HEK293 (cell line): ENCODE results near the gene MAP1A.

ENCODE experiments used
- MYNN ChIP-seq: fragments of 450-650 bp; formaldehyde crosslinking; IDR thresholded peaks from 2 replicates; pipeline ENCODE4 v1.5.1; 2016; ENCODE audit warnings: missing biosample characterization, missing genetic modification characterization, borderline replicate concordance
- OSR2 ChIP-seq: fragments of 450-650 bp; formaldehyde crosslinking; IDR thresholded peaks from 2 replicates; pipeline ENCODE4 v1.5.1; 2016; ENCODE audit warnings: missing biosample characterization, missing genetic modification characterization
- ZBTB1 ChIP-seq: fragments of 450-650 bp; formaldehyde crosslinking; IDR thresholded peaks from 2 replicates; pipeline ENCODE4 v1.5.1; 2016; ENCODE audit warnings: missing biosample characterization, missing genetic modification characterization
- ZNF24 ChIP-seq: fragments of 450-650 bp; formaldehyde crosslinking; IDR thresholded peaks from 2 replicates; pipeline ENCODE4 v1.5.1; 2016; ENCODE audit warnings: missing biosample characterization, missing genetic modification characterization
- ZNF571 ChIP-seq: fragments of 450-650 bp; formaldehyde crosslinking; IDR thresholded peaks from 2 replicates; pipeline ENCODE4 v1.5.0; 2017; ENCODE audit warnings: missing biosample characterization, missing genetic modification characterization
- TF ChIP-seq, protein P1 (sequence below): fragments of 450-650 bp; formaldehyde crosslinking; IDR thresholded peaks from 2 replicates; pipeline ENCODE4 v1.5.1; 2016; ENCODE audit warnings: missing biosample characterization, missing genetic modification characterization
- TF ChIP-seq, protein P2 (sequence below): fragments of 450-650 bp; formaldehyde crosslinking; IDR thresholded peaks from 2 replicates; pipeline ENCODE4 v1.5.1; 2017; ENCODE audit warnings: missing biosample characterization, mild to moderate bottlenecking, missing genetic modification characterization, moderate library complexity
- TF ChIP-seq, protein P3 (sequence below): fragments of 450-650 bp; formaldehyde crosslinking; IDR thresholded peaks from 2 replicates; pipeline ENCODE4 v1.5.1; 2017; ENCODE audit warnings: missing biosample characterization, missing genetic modification characterization
- TF ChIP-seq, protein P4 (sequence below): fragments of 450-650 bp; formaldehyde crosslinking; conservative IDR thresholded peaks from 2 replicates; pipeline ENCODE4 v1.5.1; 2016; ENCODE audit warnings: low read depth, missing biosample characterization, missing genetic modification characterization

DNA sequence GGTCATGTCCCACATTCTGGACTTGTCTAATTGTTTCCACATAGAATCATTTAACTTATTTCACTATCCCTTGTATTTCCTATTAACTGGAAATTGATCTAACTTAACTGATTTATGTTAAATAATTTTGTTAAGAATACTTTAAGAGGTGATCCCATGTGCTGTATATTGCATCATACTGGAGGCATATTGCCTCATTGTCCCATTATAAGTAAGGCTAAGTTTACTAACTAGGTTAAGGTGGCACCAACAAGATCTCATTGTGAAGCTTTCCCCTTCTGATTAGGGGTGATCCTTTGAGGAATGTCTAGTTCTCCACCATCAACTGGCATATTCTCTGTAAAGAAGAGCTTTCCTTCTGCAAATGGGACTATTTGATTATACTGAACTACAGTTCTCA is 24.4 kb downstream of the MAP1A start:
- TF ChIP-seq MYNN, result no peak
- TF ChIP-seq, protein P1, sequence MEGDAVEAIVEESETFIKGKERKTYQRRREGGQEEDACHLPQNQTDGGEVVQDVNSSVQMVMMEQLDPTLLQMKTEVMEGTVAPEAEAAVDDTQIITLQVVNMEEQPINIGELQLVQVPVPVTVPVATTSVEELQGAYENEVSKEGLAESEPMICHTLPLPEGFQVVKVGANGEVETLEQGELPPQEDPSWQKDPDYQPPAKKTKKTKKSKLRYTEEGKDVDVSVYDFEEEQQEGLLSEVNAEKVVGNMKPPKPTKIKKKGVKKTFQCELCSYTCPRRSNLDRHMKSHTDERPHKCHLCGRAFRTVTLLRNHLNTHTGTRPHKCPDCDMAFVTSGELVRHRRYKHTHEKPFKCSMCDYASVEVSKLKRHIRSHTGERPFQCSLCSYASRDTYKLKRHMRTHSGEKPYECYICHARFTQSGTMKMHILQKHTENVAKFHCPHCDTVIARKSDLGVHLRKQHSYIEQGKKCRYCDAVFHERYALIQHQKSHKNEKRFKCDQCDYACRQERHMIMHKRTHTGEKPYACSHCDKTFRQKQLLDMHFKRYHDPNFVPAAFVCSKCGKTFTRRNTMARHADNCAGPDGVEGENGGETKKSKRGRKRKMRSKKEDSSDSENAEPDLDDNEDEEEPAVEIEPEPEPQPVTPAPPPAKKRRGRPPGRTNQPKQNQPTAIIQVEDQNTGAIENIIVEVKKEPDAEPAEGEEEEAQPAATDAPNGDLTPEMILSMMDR (tag by site-specific recombination), result no peak
- TF ChIP-seq ZNF24, result no peak
- no peak for TF ChIP-seq ZBTB1 (tag by site-specific recombination)
- TF ChIP-seq, protein P2, sequence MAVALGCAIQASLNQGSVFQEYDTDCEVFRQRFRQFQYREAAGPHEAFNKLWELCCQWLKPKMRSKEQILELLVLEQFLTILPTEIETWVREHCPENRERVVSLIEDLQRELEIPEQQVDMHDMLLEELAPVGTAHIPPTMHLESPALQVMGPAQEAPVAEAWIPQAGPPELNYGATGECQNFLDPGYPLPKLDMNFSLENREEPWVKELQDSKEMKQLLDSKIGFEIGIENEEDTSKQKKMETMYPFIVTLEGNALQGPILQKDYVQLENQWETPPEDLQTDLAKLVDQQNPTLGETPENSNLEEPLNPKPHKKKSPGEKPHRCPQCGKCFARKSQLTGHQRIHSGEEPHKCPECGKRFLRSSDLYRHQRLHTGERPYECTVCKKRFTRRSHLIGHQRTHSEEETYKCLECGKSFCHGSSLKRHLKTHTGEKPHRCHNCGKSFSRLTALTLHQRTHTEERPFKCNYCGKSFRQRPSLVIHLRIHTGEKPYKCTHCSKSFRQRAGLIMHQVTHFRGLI (tag by site-specific recombination), result no peak
- TF ChIP-seq OSR2 (tag by site-specific recombination), result no peak
- no peak for TF ChIP-seq ZNF571 (tag by site-specific recombination)
- TF ChIP-seq, protein P3, sequence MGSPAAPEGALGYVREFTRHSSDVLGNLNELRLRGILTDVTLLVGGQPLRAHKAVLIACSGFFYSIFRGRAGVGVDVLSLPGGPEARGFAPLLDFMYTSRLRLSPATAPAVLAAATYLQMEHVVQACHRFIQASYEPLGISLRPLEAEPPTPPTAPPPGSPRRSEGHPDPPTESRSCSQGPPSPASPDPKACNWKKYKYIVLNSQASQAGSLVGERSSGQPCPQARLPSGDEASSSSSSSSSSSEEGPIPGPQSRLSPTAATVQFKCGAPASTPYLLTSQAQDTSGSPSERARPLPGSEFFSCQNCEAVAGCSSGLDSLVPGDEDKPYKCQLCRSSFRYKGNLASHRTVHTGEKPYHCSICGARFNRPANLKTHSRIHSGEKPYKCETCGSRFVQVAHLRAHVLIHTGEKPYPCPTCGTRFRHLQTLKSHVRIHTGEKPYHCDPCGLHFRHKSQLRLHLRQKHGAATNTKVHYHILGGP, result no peak
- TF ChIP-seq, protein P4, sequence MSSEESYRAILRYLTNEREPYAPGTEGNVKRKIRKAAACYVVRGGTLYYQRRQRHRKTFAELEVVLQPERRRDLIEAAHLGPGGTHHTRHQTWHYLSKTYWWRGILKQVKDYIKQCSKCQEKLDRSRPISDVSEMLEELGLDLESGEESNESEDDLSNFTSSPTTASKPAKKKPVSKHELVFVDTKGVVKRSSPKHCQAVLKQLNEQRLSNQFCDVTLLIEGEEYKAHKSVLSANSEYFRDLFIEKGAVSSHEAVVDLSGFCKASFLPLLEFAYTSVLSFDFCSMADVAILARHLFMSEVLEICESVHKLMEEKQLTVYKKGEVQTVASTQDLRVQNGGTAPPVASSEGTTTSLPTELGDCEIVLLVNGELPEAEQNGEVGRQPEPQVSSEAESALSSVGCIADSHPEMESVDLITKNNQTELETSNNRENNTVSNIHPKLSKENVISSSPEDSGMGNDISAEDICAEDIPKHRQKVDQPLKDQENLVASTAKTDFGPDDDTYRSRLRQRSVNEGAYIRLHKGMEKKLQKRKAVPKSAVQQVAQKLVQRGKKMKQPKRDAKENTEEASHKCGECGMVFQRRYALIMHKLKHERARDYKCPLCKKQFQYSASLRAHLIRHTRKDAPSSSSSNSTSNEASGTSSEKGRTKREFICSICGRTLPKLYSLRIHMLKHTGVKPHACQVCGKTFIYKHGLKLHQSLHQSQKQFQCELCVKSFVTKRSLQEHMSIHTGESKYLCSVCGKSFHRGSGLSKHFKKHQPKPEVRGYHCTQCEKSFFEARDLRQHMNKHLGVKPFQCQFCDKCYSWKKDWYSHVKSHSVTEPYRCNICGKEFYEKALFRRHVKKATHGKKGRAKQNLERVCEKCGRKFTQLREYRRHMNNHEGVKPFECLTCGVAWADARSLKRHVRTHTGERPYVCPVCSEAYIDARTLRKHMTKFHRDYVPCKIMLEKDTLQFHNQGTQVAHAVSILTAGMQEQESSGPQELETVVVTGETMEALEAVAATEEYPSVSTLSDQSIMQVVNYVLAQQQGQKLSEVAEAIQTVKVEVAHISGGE (tag by site-specific recombination), result no peak
